ENCODE data around the gene SF3A1.

DNA sequence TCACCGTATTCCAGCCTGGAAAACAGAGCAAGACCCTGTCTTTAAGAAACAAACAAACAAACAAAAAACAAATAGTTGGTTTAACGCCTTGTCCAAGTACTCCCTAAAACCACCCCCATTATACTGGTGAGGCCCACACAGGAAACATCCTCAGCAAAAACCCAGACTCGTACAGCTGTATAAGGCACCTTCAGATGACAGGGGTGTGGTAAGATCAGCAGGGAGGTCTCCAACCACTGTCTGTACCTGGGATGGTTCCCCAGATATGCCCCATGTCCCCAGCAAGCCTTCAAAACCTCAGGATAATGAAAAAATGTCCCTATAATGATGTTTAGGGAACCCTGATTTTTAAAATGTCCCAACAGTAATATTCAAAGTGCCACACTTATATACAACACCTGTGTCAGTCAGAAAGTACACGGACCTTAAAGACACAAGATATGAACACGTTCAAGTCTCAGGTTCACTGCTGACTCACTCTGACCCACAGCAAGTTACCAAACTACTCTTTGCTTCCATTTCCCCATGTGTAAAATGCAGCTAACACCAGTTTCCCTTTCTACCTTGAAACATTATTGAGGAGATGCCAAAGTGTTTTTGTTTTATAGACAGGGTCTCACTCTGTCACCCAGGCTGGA lies 9.3 kb downstream of the SF3A1 start:
- TF ChIP-seq SP1 (CRISPR knock-in tag; conservative IDR thresholded peaks at IDR 0.05) (no peak), JAZF1 (CRISPR knock-in tag; IDR thresholded peaks at IDR 0.05) (no peak), ZNF263 (CRISPR knock-in tag; IDR thresholded peaks at IDR 0.05; ENCODE audit: low read depth) (no peak), NR2C2 (CRISPR knock-in tag; IDR thresholded peaks at IDR 0.05) (no peak), ZNF416 (CRISPR knock-in tag; IDR thresholded peaks at IDR 0.05) (no peak), E2F4 (CRISPR knock-in tag; IDR thresholded peaks at IDR 0.05; ENCODE audit: borderline replicate concordance, low read depth) (no peak), AFF4 (CRISPR knock-in tag; IDR thresholded peaks at IDR 0.05; ENCODE audit: borderline replicate concordance) (no peak), NFATC4 (CRISPR knock-in tag; IDR thresholded peaks at IDR 0.05) (no peak), CTCF (IDR thresholded peaks at IDR 0.05) (no peak)
- TF ChIP-seq, protein P1, sequence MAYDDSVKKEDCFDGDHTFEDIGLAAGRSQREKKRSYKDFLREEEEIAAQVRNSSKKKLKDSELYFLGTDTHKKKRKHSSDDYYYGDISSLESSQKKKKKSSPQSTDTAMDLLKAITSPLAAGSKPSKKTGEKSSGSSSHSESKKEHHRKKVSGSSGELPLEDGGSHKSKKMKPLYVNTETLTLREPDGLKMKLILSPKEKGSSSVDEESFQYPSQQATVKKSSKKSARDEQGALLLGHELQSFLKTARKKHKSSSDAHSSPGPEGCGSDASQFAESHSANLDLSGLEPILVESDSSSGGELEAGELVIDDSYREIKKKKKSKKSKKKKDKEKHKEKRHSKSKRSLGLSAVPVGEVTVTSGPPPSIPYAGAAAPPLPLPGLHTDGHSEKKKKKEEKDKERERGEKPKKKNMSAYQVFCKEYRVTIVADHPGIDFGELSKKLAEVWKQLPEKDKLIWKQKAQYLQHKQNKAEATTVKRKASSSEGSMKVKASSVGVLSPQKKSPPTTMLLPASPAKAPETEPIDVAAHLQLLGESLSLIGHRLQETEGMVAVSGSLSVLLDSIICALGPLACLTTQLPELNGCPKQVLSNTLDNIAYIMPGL (CRISPR knock-in tag; IDR thresholded peaks at IDR 0.05) = no peak
